SH-SY5Y (cell line): ENCODE results near the gene RGS9BP.

Source experiments
- GATA2 ChIP-seq: IDR thresholded peaks from 2 replicates; pipeline ENCODE4 v1.6.1; 2011; ENCODE audit warnings: mild to moderate bottlenecking, low read depth, low read length
- GATA3 ChIP-seq: IDR thresholded peaks from 2 replicates; pipeline ENCODE4 v1.6.1; 2011; ENCODE audit warnings: low read depth, mild to moderate bottlenecking, low read length, moderate library complexity

GRCh38 chr19:32692727-32693061 is 17.0 kb downstream of the RGS9BP start:
- TF ChIP-seq GATA2 (no peak), GATA3 (no peak)
